Measurements from ENCODE around the gene ZNF519. TPM values are rescaled to one million over a fixed set of nuclear protein-coding genes. Genes with fewer than 3 reads are reported as not detected.

ZNF519 gene
- polyA plus RNA-seq, 1 donor (not counting 4 experiments of a cell fraction or from before 2014, with no cell fraction given), result 3.6 TPM

GRCh38 chr18:14086458-14087231, 45.6 kb downstream of the ZNF519 start:
- Histone ChIP-seq H3K79me2 (ENCODE audit: control insufficient read depth, insufficient read depth, low read length) (no peaks in the 10 kb centered on the region), H3K4me1 (ENCODE audit: control insufficient read depth, extremely low read depth, insufficient read depth, low read length) (no peaks in the 10 kb centered on the region), H3K4me3 (ENCODE audit: control insufficient read depth in 2 of 3, extremely low read depth in 1 of 3, insufficient read depth in 2 of 3, low read depth in 1 of 3, low read length in 3 of 3) (no peak overlapping the region), H3K9me3 (ENCODE audit: control insufficient read depth, low read depth, low read length) (no peaks in the 10 kb centered on the region), H3K4me2 (ENCODE audit: control insufficient read depth, extremely low read depth, insufficient read depth, low read depth, low read length) (no peak overlapping the region), H3K27ac (ENCODE audit: control insufficient read depth, insufficient read depth, low read length) (no peak overlapping the region), H3K36me3 (ENCODE audit: control insufficient read depth in 2 of 2, extremely low read depth in 1 of 2, insufficient read depth in 2 of 2, low read length in 2 of 2) (no peaks in the 10 kb centered on the region), H3K9ac (ENCODE audit: control insufficient read depth, extremely low read depth, insufficient read depth, low read length) (no peak overlapping the region), H4K20me1 (ENCODE audit: control insufficient read depth, extremely low read depth, insufficient read depth, low read length) (no peaks in the 10 kb centered on the region), H3K27me3 (ENCODE audit: control insufficient read depth, extremely low read depth, insufficient read depth, low read length) (no peaks in the 10 kb centered on the region), H3K9me1 (ENCODE audit: control insufficient read depth, extremely low read depth, insufficient read depth, low read length) (no peaks in the 10 kb centered on the region), H2AFZ (ENCODE audit: control insufficient read depth, low read length) (peak overlapping the region; percentile 17)
- FAIRE-seq (no peak), DNase-seq (ENCODE audit: low read depth, low spot score) (no peak)
- TF ChIP-seq EZH2 (IDR thresholded peaks at IDR 0.05; ENCODE audit: low read length) (no peak), CTCF (optimal IDR thresholded peaks at IDR 0.05 in 1 of 3, IDR thresholded peaks at IDR 0.05 in 1 of 3, conservative IDR thresholded peaks at IDR 0.05 in 1 of 3; ENCODE audit: extremely low read depth in 1 of 3, insufficient read depth in 2 of 3, low read length in 3 of 3) (peak; percentile 50 to 65 (median 59))
- dilution Hi-C loops (cut with MboI; ENCODE audit: extremely low pct_ligation_motif_present, low sequenced_read_pairs), result no loop called here

GRCh38 chr18:14085770-14086457, 46.3 kb downstream of the ZNF519 start:
- no peaks in the 10 kb centered on the region for H3K9me3 ChIP-seq (ENCODE audit: control insufficient read depth, low read depth, low read length)
- no peak overlapping the region for H3K9ac ChIP-seq (ENCODE audit: control insufficient read depth, extremely low read depth, insufficient read depth, low read length)
- H3K36me3 ChIP-seq (ENCODE audit: control insufficient read depth in 2 of 2, extremely low read depth in 1 of 2, insufficient read depth in 2 of 2, low read length in 2 of 2), result no peaks in the 10 kb centered on the region
- dilution Hi-C loops (cut with MboI; ENCODE audit: extremely low pct_ligation_motif_present, low sequenced_read_pairs), result no loop called here
- FAIRE-seq, result no peak
- H3K4me1 ChIP-seq (ENCODE audit: control insufficient read depth, extremely low read depth, insufficient read depth, low read length), result no peaks in the 10 kb centered on the region
- no peaks in the 10 kb centered on the region for H3K79me2 ChIP-seq (ENCODE audit: control insufficient read depth, insufficient read depth, low read length)
- H3K4me2 ChIP-seq (ENCODE audit: control insufficient read depth, extremely low read depth, insufficient read depth, low read depth, low read length), result no peak overlapping the region
- no peak for TF ChIP-seq EZH2 (IDR thresholded peaks at IDR 0.05; ENCODE audit: low read length)
- TF ChIP-seq CTCF (optimal IDR thresholded peaks at IDR 0.05 in 1 of 3, IDR thresholded peaks at IDR 0.05 in 1 of 3, conservative IDR thresholded peaks at IDR 0.05 in 1 of 3; ENCODE audit: extremely low read depth in 1 of 3, insufficient read depth in 2 of 3, low read length in 3 of 3), result no peak
- H3K27ac ChIP-seq (ENCODE audit: control insufficient read depth, insufficient read depth, low read length), result no peak overlapping the region
- no peaks in the 10 kb centered on the region for H3K27me3 ChIP-seq (ENCODE audit: control insufficient read depth, extremely low read depth, insufficient read depth, low read length)
- no peak for DNase-seq (ENCODE audit: low read depth, low spot score)
- no peaks in the 10 kb centered on the region for H3K9me1 ChIP-seq (ENCODE audit: control insufficient read depth, extremely low read depth, insufficient read depth, low read length)
- H2AFZ ChIP-seq (ENCODE audit: control insufficient read depth, low read length), result no peak overlapping the region
- no peak overlapping the region for H3K4me3 ChIP-seq (ENCODE audit: control insufficient read depth in 2 of 3, extremely low read depth in 1 of 3, insufficient read depth in 2 of 3, low read depth in 1 of 3, low read length in 3 of 3)
- no peaks in the 10 kb centered on the region for H4K20me1 ChIP-seq (ENCODE audit: control insufficient read depth, extremely low read depth, insufficient read depth, low read length)
